Measurements from ENCODE around the gene MYL11.

The MYL11 gene

GRCh38 chr16:30365200-30365599, 9.4 kb upstream of the MYL11 start:
- TF ChIP-seq, protein P1, sequence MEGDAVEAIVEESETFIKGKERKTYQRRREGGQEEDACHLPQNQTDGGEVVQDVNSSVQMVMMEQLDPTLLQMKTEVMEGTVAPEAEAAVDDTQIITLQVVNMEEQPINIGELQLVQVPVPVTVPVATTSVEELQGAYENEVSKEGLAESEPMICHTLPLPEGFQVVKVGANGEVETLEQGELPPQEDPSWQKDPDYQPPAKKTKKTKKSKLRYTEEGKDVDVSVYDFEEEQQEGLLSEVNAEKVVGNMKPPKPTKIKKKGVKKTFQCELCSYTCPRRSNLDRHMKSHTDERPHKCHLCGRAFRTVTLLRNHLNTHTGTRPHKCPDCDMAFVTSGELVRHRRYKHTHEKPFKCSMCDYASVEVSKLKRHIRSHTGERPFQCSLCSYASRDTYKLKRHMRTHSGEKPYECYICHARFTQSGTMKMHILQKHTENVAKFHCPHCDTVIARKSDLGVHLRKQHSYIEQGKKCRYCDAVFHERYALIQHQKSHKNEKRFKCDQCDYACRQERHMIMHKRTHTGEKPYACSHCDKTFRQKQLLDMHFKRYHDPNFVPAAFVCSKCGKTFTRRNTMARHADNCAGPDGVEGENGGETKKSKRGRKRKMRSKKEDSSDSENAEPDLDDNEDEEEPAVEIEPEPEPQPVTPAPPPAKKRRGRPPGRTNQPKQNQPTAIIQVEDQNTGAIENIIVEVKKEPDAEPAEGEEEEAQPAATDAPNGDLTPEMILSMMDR (IDR thresholded peaks at IDR 0.05; ENCODE audit: unreplicated experiment in 3 of 3) = no peak
- H3K36me3 Mint-ChIP-seq (ENCODE audit: low read depth) = peaks cover 50% of the 10 kb centered on the region
- H3K9me3 Mint-ChIP-seq = no peaks in the 10 kb centered on the region
- no peak overlapping the region for H3K27ac Mint-ChIP-seq
- H3K4me3 Mint-ChIP-seq = peak overlapping the region in 1 of 3 experiments; percentile 25
- peaks cover 30% of the 10 kb centered on the region for H3K4me1 Mint-ChIP-seq
- H3K27me3 Mint-ChIP-seq (ENCODE audit: low read depth) = no peaks in the 10 kb centered on the region

- peak overlapping the region; percentile 91 to 94 (median 92) for H3K4me3 Mint-ChIP-seq
- H3K36me3 Mint-ChIP-seq (ENCODE audit: low read depth) = peaks cover 39% of the 10 kb centered on the region
- H3K27me3 Mint-ChIP-seq (ENCODE audit: low read depth) = no peaks in the 10 kb centered on the region
- TF ChIP-seq, protein P1 (IDR thresholded peaks at IDR 0.05; ENCODE audit: unreplicated experiment in 3 of 3) = no peak
- H3K4me1 Mint-ChIP-seq = peaks cover 36% of the 10 kb centered on the region
- H3K9me3 Mint-ChIP-seq = no peaks in the 10 kb centered on the region
- no peak overlapping the region for H3K27ac Mint-ChIP-seq
These were observed 8.1 kb upstream of the MYL11 start for GRCh38 chr16:30366511-30366910.

GRCh38 chr16:30367349-30368009, 7.1 kb upstream of the MYL11 start:
- TF ChIP-seq, protein P1 (IDR thresholded peaks at IDR 0.05; ENCODE audit: unreplicated experiment in 3 of 3) = no peak
- Mint-ChIP-seq H3K4me1 (peaks cover 37% of the 10 kb centered on the region), H3K36me3 (ENCODE audit: low read depth) (peaks cover 35% of the 10 kb centered on the region), H3K9me3 (no peaks in the 10 kb centered on the region), H3K4me3 (peak overlapping the region; percentile 91 to 94 (median 92)), H3K27ac (peak overlapping the region in 2 of 3 experiments; percentile 65 to 72), H3K27me3 (ENCODE audit: low read depth) (no peaks in the 10 kb centered on the region)

DNA sequence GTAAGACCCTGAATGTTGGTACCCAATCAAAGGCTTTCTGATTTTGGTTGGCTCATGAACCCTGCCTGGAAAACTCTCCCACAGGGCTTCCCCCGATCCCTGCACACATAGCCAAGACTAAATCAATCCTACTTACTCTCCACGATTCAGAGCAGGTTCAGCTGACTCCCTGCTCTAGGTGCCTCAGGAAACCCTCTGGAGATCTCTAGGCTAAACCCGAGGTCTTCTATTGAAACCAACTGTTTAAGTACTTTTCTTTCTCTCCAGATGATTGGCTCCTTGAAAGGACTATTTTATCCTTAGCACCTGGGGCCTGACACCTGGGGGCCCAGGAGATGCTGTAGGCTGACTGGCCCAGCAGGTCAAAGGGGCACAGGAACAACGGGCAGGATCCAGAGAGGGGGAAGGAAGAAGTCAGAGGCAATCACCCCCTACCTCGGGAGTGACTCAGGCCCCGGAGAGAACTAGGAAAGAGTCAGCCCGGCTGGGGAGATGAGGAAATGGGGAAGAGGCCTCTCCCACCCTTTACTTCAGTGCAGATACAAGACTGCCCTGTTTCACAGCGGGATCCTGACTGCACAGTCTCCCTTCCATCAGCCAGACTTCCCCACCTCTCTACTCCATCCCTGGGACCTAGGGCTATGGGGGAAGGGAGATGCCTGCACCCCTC, 6.3 kb upstream of the MYL11 start:
- H3K4me3 Mint-ChIP-seq = peak overlapping the region; percentile 91 to 94 (median 92)
- H3K4me1 Mint-ChIP-seq = peaks cover 43% of the 10 kb centered on the region
- peaks cover 30% of the 10 kb centered on the region for H3K36me3 Mint-ChIP-seq (ENCODE audit: low read depth)
- peak overlapping the region; percentile 65 to 72 (median 68) for H3K27ac Mint-ChIP-seq
- H3K27me3 Mint-ChIP-seq (ENCODE audit: low read depth) = no peaks in the 10 kb centered on the region
- H3K9me3 Mint-ChIP-seq = no peaks in the 10 kb centered on the region
- TF ChIP-seq, protein P1 (IDR thresholded peaks at IDR 0.05; ENCODE audit: unreplicated experiment in 3 of 3) = no peak

- TF ChIP-seq, protein P1 (IDR thresholded peaks at IDR 0.05; ENCODE audit: unreplicated experiment in 3 of 3) = no peak
- Mint-ChIP-seq H3K27me3 (ENCODE audit: low read depth) (no peaks in the 10 kb centered on the region), H3K36me3 (ENCODE audit: low read depth) (peaks cover 25% of the 10 kb centered on the region), H3K9me3 (no peaks in the 10 kb centered on the region), H3K4me3 (peak overlapping the region; percentile 91 to 94 (median 92)), H3K27ac (peak overlapping the region in 2 of 3 experiments; percentile 65 to 68), H3K4me1 (peaks cover 43% of the 10 kb centered on the region)
These were observed 5.9 kb upstream of the MYL11 start for GRCh38 chr16:30368792-30369090.

Data from nephron (organoid).